Raji (cell line): ENCODE data around the gene IL1RAPL1.

ENCODE experiments used
- POLR2A ChIP-seq: IDR thresholded peaks from 2 replicates; pipeline ENCODE4 v1.6.1; 2011; ENCODE audit warnings: low read depth, low read length, control low read depth; ENCODE audit not compliant: insufficient read depth

IL1RAPL1 gene

DNA sequence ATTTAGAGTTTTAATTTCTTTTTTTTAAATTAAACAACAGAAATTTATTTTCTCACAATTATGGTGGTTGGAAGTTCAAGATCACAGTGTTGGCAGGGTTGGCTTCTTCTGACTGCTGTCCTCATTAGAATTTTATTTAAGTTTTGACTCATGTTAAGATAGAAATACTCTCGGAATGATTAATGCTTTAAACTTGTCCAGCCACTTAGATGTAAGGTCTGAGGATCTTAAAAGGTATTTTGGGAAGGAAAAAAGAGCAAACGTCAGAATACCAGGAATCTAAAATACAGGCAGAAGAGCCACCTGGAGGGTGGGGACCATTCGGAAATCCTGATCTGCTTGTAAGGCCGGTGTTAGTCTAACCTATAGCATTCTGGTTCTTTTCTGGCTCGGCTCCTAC lies 1205.1 kb downstream of the IL1RAPL1 start:
- TF ChIP-seq POLR2A, result no peak

DNA sequence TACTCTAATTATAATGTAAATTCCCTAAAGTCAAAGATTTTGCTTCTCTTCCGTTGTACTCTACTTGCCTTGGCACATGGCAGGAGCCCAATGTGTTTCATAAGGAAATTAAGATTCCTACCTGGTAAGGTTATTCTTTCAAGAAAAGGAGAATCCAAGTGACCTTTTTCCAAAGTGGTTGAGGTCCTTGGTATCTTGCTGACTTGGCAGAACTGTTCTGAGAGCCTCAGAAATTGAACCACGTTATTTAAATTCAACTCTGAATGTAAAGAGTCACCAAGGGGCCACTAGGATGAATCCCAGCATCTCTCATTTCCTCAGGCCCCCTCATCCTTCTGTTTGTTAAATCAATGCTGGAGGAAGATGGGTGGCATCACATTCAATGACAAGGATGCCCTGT lies 1209.9 kb downstream of the IL1RAPL1 start:
- TF ChIP-seq POLR2A, result no peak

DNA sequence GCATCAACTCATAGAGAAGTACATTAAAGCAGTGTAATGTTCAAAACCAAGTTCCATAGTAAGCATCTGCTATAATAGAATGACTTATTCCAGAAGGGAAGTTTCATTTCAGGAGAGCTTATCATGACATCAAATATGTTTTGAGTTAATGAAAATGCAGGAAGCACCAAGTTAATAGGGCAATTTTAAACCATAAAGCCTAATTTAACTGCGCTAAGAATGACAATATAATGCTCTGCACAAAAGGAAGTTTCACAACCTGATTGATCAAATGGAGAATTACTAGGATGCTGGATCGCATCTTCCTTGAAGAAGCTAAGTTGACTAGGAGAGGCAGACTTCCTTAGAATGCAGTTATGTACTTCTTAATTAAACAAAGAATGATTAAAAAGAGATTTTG lies 1211.2 kb downstream of the IL1RAPL1 start:
- TF ChIP-seq POLR2A, result no peak

DNA sequence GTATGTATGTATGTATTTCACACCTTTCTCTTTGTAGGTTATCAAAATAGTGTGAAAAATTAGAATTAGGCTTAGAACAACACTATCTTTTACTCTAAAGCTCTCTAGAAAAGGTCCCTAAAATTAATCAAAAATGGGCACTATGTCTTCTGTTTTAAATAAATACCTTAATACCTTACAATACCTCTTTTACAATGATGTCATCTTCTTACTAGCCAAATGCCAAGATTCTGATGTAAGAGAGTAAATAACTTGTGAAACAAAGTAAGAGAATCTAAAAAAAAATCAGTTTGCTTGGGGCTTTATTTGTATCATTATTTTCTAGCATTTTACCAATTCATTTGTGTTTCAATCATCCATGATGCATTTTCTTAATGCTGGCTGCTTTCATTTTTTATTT lies 1225.9 kb downstream of the IL1RAPL1 start:
- TF ChIP-seq POLR2A, result no peak

DNA sequence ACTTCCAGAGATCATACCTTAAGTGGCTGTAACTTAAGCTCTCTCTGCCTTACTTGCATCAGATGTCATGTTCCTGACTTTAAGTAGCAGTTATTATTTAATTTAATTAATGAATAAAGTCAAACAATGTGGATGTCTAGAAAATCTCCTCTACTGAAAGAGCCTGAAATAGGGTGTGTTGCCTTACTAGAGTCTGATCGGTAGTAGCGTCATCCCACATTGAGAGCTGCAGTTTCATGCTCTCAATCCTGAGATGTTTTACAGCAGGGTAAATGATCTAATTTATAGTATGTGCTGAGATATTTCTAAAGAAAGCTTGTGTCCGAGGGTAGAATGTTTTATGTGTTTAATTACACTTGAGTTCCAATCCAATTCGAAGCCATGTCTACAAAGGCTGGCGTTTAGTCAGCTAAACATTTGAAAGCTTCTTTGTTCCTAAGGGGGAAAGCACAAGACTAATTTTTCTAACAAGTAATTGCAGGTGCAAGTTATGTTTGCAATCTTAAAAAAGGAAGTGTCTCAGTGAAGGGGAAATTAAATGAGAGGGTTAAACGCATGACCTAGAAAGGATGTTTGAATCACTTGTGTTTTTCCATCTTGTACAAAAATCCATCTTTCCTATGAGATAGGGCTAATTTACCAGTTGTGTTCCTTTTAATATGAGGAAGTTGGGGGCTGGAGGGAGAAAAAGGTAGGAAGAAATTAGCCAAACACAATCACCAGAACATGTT lies 1237.1 kb downstream of the IL1RAPL1 start:
- TF ChIP-seq POLR2A, result no peak

DNA sequence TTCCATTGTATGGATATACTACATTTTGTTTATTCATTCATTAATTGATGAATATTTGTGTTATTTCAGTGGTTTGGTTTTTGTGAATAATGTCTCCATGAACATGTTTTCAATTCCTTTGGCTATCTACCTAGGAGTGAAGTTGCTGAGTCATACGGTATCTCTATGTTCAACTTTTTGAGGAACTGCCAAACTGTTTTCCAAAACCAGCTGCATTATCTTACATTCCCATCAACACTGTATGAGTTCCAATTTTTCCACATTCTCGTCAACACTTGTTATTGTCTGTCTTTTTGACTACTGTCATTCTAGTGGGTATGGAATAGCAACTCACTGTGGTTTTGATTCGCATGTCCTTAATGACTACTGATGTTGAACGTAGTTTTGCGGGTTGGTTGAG lies 1239.5 kb downstream of the IL1RAPL1 start:
- no peak for TF ChIP-seq POLR2A

DNA sequence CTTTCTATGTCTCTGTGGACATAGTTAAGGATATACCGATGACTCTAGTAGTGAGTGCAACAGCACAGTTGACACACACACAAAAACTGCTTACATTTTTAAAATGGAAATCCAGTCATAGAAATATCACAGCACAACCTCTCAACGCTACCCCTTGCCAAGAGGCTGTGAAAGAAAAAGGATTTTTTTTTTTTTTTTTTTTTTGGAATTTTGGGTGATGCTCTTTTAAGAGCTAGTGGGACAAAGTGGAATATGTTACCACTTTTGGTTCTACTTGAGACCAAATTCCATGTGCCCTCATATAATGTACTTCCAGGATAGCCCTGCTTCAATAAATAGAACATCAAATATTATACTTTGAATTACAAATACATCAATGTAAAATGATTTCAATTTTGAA lies 1247.1 kb downstream of the IL1RAPL1 start:
- TF ChIP-seq POLR2A, result no peak

DNA sequence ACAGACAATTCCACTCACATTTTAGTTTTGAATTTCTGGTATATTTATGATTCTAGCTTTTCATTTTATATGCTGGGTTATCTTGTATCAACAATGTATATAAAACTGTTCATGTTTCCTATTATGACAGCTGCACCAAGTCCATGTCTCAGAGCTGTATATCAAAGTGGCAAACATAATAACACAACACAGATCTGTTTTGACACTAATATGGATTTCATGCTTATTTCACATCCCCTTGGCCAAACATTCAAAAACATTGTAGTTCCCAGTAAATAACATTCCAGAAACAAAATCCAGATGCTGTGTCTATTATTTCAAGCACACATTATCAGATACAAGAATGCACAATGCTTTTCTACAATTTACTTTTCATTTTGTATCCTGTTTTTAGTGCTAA lies 1247.5 kb downstream of the IL1RAPL1 start:
- TF ChIP-seq POLR2A, result no peak

DNA sequence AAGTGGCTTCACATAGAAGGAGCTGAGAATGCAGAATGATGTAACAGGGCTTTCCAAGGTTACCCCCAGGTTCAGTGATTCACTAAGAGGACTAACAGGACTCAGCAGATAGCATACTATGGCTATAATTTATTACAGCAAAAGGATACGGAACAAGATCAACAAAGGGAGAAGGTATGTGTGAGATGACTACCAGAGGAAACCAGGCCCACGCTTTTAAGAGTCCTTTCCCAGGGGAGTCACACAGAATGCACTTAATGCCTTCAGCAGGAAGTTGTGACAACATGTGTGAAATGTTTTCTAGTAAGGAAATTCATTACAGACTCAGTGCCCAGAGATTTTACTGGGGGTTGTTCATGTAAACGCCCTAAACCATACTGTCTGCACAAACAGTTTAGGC lies 1254.5 kb downstream of the IL1RAPL1 start:
- no peak for TF ChIP-seq POLR2A

DNA sequence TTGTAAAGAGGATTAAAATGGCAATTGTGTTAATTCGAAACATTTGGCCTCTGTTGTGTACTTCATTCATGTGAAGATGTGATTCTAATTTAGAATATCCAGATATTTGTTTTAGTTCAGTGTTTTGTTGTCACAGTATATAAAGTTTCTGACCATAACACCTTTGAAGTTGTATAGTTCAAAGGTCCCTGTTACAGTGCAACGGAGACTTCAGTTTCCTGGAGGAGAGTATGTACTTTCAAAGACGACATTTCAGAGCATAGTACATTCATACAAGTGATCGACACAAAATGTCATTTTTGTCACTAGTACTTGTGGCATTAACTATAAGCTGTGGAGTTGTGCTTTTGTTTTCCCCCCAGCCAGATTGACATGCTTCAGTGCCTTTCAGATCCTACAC lies 1255.3 kb downstream of the IL1RAPL1 start:
- no peak for TF ChIP-seq POLR2A

DNA sequence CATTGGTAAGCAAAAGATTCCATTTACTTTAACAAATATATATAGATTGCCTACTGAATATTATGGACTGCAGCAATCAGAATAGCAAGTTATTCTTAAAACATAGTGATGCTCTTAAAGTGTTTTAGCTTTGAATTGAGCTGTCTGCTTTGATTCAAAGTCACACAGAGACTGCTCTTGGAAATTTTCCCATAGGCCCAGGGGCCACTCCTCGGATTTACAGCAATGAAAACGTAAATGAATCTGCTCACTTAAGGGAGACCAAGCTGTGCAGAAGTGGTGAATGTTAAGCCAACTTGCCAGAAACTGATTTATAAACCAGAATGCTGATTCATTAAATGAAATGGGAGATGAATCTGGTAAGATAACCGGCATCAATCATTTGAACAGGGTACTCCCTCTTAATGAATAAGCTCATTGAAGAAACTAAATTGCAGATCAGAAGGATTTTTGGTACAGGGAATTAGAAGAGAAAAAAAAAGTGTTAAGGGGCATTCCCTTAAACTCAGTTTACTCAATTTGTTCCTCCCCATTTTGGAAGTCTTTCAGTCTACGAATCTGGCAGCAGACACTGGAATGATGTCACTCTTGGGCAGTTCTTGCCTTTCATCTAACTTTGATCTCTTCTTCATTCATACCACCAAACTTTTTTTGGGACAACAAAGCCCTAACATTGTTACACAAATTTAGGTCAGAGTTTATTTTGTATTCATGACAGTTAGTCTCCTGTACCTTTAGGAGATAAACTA lies 1264.8 kb downstream of the IL1RAPL1 start:
- no peak for TF ChIP-seq POLR2A

DNA sequence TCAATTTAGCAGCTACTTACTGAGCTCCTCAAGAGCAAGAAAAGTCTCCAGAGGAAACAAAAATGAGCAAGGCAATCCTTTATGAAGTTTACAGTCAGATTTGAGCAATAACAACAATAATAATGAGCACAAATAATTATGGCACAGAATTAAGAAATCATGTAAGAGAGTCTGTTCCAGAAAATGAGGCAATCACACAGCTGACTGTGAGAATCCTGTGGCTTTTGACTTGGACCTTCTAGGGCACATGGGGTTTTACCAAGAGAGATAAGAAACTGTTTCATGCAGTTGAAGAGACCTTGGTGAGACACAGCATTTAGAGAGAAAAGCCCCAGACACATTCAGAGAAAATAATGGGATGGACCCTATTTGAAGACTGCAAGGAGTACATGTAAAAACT lies 1265.5 kb downstream of the IL1RAPL1 start:
- TF ChIP-seq POLR2A, result no peak

DNA sequence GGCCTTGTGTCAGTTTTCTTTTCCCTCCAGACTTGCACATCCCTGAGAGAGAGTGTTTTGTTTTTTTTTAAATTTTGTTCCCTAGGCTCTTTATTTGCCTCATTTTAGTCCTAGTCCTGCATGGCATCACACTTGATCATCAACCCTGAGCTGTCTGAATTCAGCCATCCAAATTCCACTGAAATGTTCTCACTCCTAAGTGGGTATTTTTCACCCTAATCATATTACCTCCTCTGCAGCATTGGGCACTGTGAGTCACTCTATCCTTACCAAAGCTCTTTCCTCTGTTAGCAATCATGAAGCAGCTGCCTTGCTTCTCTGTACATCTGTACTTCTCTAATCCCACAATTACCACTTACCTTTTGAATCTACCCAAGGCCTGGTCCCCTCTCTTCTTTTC lies 1271.5 kb downstream of the IL1RAPL1 start:
- no peak for TF ChIP-seq POLR2A

DNA sequence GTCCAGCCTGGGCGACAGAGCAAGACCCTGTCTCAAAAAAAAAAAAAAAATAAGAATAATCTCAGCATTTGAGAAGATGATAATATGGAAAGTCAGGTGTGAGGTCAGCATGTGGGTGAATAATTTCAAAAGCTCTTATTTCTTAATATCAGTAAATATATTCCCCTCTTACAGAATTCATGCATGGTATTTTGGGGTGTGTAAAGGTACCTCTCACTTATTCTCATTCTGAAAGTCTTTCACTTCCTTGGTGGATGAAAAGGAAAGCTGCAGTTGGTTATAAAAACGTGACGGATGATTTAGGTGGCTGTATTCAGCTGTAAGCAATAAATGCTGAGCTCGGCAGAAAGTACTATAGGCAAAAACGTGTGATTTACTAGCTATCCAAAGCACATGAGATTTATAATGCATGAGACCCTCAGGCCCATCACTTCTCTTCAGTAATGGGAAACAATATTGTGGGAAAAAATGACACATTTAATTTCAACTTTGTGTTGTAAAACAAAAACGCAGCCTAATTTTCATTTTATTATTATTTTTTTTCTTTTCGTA lies 1275.0 kb downstream of the IL1RAPL1 start:
- TF ChIP-seq POLR2A, result no peak

DNA sequence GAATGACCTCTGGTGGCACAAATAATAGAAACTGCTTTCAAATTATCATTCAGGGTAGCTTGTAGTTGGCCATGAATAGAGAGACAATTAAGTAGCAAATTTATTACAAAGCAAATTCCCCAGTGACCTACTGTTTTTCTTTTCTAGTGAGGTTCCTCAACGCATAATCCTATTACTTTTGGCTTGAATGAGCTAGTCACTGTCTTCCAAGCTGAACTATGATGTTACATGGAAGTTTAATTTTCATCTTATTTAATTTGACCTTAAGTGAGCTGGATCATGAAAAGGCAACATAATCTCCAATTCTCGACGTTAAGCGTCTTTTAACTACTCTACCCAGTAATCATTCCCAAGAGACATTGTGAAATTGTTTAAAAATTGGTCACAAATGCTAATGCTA lies 1280.7 kb downstream of the IL1RAPL1 start:
- no peak for TF ChIP-seq POLR2A

DNA sequence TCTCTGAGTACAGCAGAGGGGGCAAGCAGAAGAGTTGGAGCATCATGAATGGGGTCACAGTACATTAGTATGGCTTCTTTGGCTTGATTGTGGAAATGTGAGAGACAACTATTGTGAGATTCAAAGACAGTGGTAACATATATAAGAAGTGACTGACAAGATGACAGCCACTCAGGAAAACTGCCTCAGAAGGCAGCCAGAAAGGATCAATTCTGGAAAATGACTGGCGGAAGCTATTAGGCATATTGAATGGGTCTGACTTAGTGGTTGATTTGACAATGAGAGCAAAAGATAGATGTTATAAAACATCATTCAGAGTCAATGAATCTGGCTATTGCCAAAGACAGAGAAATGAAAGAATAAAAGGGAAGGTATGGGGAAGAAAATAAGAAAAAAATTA lies 1282.6 kb downstream of the IL1RAPL1 start:
- TF ChIP-seq POLR2A, result no peak
